Measurements from ENCODE around the gene LRCH2.

LRCH2 gene

GRCh38 chrX:115068896-115069295, 165.0 kb downstream of the LRCH2 start:
- no peak for DNase-seq (ENCODE audit: low read depth, low spot score)

- DNase-seq (ENCODE audit: low read depth, low spot score) = no peak
Observed at GRCh38 chrX:115067812-115068211, 166.1 kb downstream of the LRCH2 start.

GRCh38 chrX:115065304-115065703, 168.6 kb downstream of the LRCH2 start:
- DNase-seq (ENCODE audit: low read depth, low spot score) = no peak

Measured in activated CD4-positive, CD25-positive, alpha-beta regulatory T cell treated with anti-CD3 and anti-CD28 coated beads, Interleukin-2, amount 50 U/mL, for 16 hours (primary cell).